Measurements from ENCODE around the gene PPP6R1.

DNA sequence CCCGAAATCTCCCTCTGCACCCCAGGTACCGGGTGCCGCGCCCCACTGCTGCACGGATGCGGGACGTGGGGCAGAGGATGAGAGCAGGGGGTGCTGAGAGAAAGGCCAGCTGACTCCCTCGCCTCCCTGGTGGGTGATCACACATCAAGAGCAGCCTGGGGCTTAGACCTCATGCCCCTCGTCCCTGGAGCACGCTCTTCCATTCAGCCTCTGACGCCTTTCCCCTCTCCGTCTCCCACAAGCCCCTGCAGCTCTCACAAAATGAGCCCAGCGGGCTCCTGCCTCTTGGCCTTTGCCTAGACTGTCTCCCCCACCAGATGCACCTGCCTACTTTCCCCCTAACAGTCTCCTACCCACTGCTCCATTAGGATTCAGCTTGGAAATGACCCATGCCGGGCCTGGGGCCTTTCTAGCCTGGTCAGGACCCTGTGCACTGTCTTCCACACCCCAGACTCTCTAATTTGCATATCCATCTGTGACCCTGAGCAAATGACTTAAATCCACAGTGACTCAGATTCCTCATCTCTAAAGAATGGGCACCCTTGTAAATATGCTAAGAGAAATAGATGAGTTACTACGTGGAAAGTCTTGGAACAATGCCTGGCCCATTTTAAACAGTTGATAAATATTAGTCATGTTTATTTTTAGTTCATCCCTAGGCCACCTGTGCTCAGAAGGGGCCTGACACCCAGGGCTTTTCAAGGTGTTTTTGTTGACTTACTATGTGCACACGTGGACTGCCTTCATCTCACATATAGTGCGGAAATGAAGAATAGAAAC lies 48.9 kb downstream of the PPP6R1 start:
- TF ChIP-seq, protein P1, sequence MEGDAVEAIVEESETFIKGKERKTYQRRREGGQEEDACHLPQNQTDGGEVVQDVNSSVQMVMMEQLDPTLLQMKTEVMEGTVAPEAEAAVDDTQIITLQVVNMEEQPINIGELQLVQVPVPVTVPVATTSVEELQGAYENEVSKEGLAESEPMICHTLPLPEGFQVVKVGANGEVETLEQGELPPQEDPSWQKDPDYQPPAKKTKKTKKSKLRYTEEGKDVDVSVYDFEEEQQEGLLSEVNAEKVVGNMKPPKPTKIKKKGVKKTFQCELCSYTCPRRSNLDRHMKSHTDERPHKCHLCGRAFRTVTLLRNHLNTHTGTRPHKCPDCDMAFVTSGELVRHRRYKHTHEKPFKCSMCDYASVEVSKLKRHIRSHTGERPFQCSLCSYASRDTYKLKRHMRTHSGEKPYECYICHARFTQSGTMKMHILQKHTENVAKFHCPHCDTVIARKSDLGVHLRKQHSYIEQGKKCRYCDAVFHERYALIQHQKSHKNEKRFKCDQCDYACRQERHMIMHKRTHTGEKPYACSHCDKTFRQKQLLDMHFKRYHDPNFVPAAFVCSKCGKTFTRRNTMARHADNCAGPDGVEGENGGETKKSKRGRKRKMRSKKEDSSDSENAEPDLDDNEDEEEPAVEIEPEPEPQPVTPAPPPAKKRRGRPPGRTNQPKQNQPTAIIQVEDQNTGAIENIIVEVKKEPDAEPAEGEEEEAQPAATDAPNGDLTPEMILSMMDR (conservative IDR thresholded peaks at IDR 0.05) = no peak
- no peak for TF ChIP-seq EZH2 (IDR thresholded peaks at IDR 0.05; ENCODE audit: low read depth)
